B cell (primary cell): ENCODE data around the gene CHMP6. TPM values are rescaled to one million over a fixed set of nuclear protein-coding genes. Genes with fewer than 3 reads are reported as not detected.

Experiments used
- ATAC-seq: fragments of 200-7000 bp; cut with Tn5 transposase; one replicate; pipeline ENCODE4 v1.10.0; 2021; ENCODE audit warnings: low read depth, mild to moderate bottlenecking, moderate number of reproducible peaks, moderate library complexity
- CTCF ChIA-PET: fragments of 350-600 bp; sonication (Branson Sonifier 250); formaldehyde crosslinking; loops from one replicate; lab custom pipeline; 2021; ENCODE audit warnings: antibody characterized with exemption, inconsistent platforms; lab: Charles Lee
- POLR2A ChIA-PET: fragments of 350-600 bp; sonication (Branson Sonifier 250); formaldehyde crosslinking; loops from one replicate; lab custom pipeline; 2021; ENCODE audit warnings: antibody characterized with exemption; lab: Charles Lee
- DNase-seq: peaks from one replicate; pipeline ENCODE4 v3.0.0; 2013
- H2AFZ ChIP-seq: 2 replicates; pipeline ENCODE4 v1.6.1; 2012; ENCODE audit warnings: mild to moderate bottlenecking, low read depth, low read length; ENCODE audit not compliant: insufficient read depth, poor library complexity, severe bottlenecking
- H3K27ac ChIP-seq, 2 donors: 1 replicate in 1 of 2; 2 replicates in 1 of 2; pipeline ENCODE4 v1.5.1; 2012 to 2013; ENCODE audit warnings: low read length in 2 of 2, mild to moderate bottlenecking in 2 of 2, moderate library complexity in 1 of 2
- H3K27me3 ChIP-seq, 4 experiments: fragments of 200-600 bp in 1 of 4; sonication (generic) in 1 of 4; replicated peaks in 1 of 4; 1 replicate in 2 of 4; 2 replicates in 2 of 4; pipeline versions ENCODE4 v1.6.1 to v1.7.0; 2013 to 2016; ENCODE audit warnings: low read length in 3 of 4, mild to moderate bottlenecking in 2 of 4, mixed read lengths in 1 of 4, moderate library complexity in 1 of 4; ENCODE audit not compliant: insufficient read depth in 4 of 4, control insufficient read depth in 3 of 4; ENCODE audit errors: control extremely low read depth in 1 of 4
- H3K36me3 ChIP-seq, 2 experiments: replicated peaks in 1 of 2; 1 replicate in 1 of 2; 2 replicates in 1 of 2; pipeline versions ENCODE4 v1.6.1 to v1.7.1; 2013; ENCODE audit warnings: low read length in 1 of 2; ENCODE audit not compliant: insufficient read depth in 2 of 2, control insufficient read depth in 1 of 2; ENCODE audit errors: control extremely low read depth in 1 of 2, extremely low read depth in 1 of 2
- H3K4me1 ChIP-seq, 2 donors: fragments of 200-600 bp in 1 of 2; sonication (generic) in 1 of 2; 1 replicate in 1 of 2; 2 replicates in 1 of 2; pipeline versions ENCODE4 v1.5.1 to v1.6.1; 2013 to 2017; ENCODE audit warnings: low read length in 2 of 2; ENCODE audit not compliant: control insufficient read depth in 2 of 2, insufficient read depth in 2 of 2
- H3K4me2 ChIP-seq: replicated peaks from 2 replicates; pipeline ENCODE3; 2012; ENCODE audit warnings: mild to moderate bottlenecking, low read depth, low read length; ENCODE audit not compliant: poor library complexity, severe bottlenecking
- H3K4me3 ChIP-seq, 5 experiments: fragments of 200-600 bp in 1 of 5; sonication (generic) in 1 of 5; 1 replicate in 3 of 5; 2 replicates in 2 of 5; pipeline versions ENCODE4 v1.5.1 to v1.7.0; 2011 to 2016; ENCODE audit warnings: low read length in 4 of 5, mild to moderate bottlenecking in 4 of 5, low read depth in 2 of 5, control low read depth in 1 of 5, moderate library complexity in 1 of 5; ENCODE audit not compliant: insufficient read depth in 1 of 5; ENCODE audit errors: control extremely low read depth in 1 of 5, extremely low read depth in 1 of 5
- H3K79me2 ChIP-seq: fragments of 200-600 bp; sonication (generic); one replicate; pipeline ENCODE4 v1.6.0; 2016; ENCODE audit warnings: low read length; ENCODE audit not compliant: control insufficient read depth, insufficient read depth
- H3K9ac ChIP-seq: fragments of 200-600 bp; sonication (generic); 2 replicates; pipeline ENCODE4 v1.6.1; 2017; ENCODE audit warnings: mild to moderate bottlenecking, low read length, moderate library complexity
- H3K9me3 ChIP-seq, 3 donors: one replicate each; pipeline versions ENCODE4 v1.6.1 to v1.7.1; 2013; ENCODE audit warnings: low read length in 2 of 3; ENCODE audit not compliant: control insufficient read depth in 2 of 3, insufficient read depth in 1 of 3; ENCODE audit errors: control extremely low read depth in 1 of 3
- H4K20me1 ChIP-seq: 2 replicates; pipeline ENCODE4 v1.6.0; 2012; ENCODE audit warnings: mild to moderate bottlenecking, low read length; ENCODE audit not compliant: insufficient read depth, control insufficient read depth, poor library complexity, severe bottlenecking
- H3K27ac Mint-ChIP-seq: one replicate; pipeline ENCODE4 v1.8.0; 2021; ENCODE audit warnings: mixed read lengths
- H3K27me3 Mint-ChIP-seq: one replicate; pipeline ENCODE4 v1.8.0; 2021; ENCODE audit warnings: mixed read lengths
- H3K4me1 Mint-ChIP-seq: one replicate; pipeline ENCODE4 v1.8.0; 2021; ENCODE audit warnings: mixed read lengths
- H3K4me3 Mint-ChIP-seq: one replicate; pipeline ENCODE4 v1.8.0; 2021; ENCODE audit warnings: mixed read lengths
- H3K9me3 Mint-ChIP-seq: one replicate; pipeline ENCODE4 v1.8.0; 2022; ENCODE audit warnings: mixed read lengths; ENCODE audit not compliant: insufficient read depth
- CTCF ChIP-seq: fragments of 200-600 bp; IDR thresholded peaks from one replicate; pipeline ENCODE4 v1.8.0; 2022; ENCODE audit warnings: antibody characterized with exemption, mild to moderate bottlenecking
- EZH2 ChIP-seq: IDR thresholded peaks from 2 replicates; pipeline ENCODE4 v1.6.1; 2012; ENCODE audit warnings: borderline replicate concordance, low read depth, mild to moderate bottlenecking, moderate library complexity, low read length; ENCODE audit not compliant: insufficient read depth, poor library complexity, severe bottlenecking
- WGBS: methylation state at CpG from one replicate; pipeline ENCODE4 v1.1.5; 2013; ENCODE audit warnings: missing lambda C conversion rate; ENCODE audit not compliant: insufficient coverage; 5-methylcytosine and 5-hydroxymethylcytosine counted together
- intact Hi-C: fragments of 100-400 bp; cut with micrococcal nuclease; formaldehyde crosslinking; loops from one replicate; pipeline ENCODE4 v1.10.0; 2022
- polyA plus RNA-seq: library from polyadenylated mRNA; depleted of rRNA; stranded (reverse); fragments of >200 nt; gene quantifications from 2 replicates; pipeline ENCODE4 v1.2.3, GENCODE V29; 2012
- total RNA-seq, 2 donors: library from RNA; stranded (reverse); fragments of 120-200 nt in 1 of 2; gene quantifications; 1 replicate in 1 of 2; 2 replicates in 1 of 2; pipeline versions ENCODE4 v1.2.3 to v1.2.4, GENCODE V29; 2013 to 2022

Gene CHMP6
- total and polyA plus RNA-seq, 2 donors (not counting 1 experiment from before 2014, with no cell fraction given), result 21.2 to 46.2 TPM

GRCh38 chr17:81036197-81036941 is 44.7 kb downstream of the CHMP6 start:
- H3K27me3 Mint-ChIP-seq, result peaks cover 44% of the 10 kb centered on the region
- H3K4me3 ChIP-seq, result no peak overlapping the region

More at GRCh38 chr17:81036197-81036941, 44.7 kb downstream of the CHMP6 start:
- no peak overlapping the region for H3K27ac ChIP-seq
- H3K9ac ChIP-seq, result no peak overlapping the region
- no peak for DNase-seq
- H4K20me1 ChIP-seq, result no peaks in the 10 kb centered on the region
- ATAC-seq, result no peak
- WGBS, result 93% methylated on average over 19 of the region's 24 CpGs
- H3K4me1 ChIP-seq, result peaks cover 12 to 16% of the 10 kb centered on the region in 2 donors
- ChIA-PET CTCF (interaction anchor here (1.5 kb wide), 1 partner anchor 48 kb away, joined by 4 read pairs; no protein-coding TSS in a partner anchor), POLR2A (no interaction called here)
- H3K4me1 Mint-ChIP-seq, result peaks cover 13% of the 10 kb centered on the region
- H3K9me3 ChIP-seq, result peaks cover 0 to 9% (median 0%) of the 10 kb centered on the region in 3 donors
- no peak overlapping the region for H3K27ac Mint-ChIP-seq
- H3K4me3 Mint-ChIP-seq, result peak overlapping the region; percentile 86
- no peaks in the 10 kb centered on the region for H3K36me3 ChIP-seq
- peaks cover 0 to 62% (median 14%) of the 10 kb centered on the region in 4 experiments for H3K27me3 ChIP-seq
- no peak overlapping the region for H2AFZ ChIP-seq
- H3K9me3 Mint-ChIP-seq, result no peaks in the 10 kb centered on the region
- H3K4me2 ChIP-seq, result peak overlapping the region; percentile 82
- no peaks in the 10 kb centered on the region for H3K79me2 ChIP-seq
- intact Hi-C loops, result no loop called here
- no peak for TF ChIP-seq CTCF
- no peak for TF ChIP-seq EZH2
